ES-I3 (cell line): ENCODE results near the gene EVA1A.

Experiments
- H3K36me3 ChIP-seq: 2 replicates; pipeline ENCODE4 v1.6.1; 2013; ENCODE audit warnings: mild to moderate bottlenecking, low read length, control low read depth, moderate library complexity; ENCODE audit not compliant: insufficient read depth
- H3K4me1 ChIP-seq: 2 replicates; pipeline ENCODE4 v1.6.1; 2013; ENCODE audit warnings: mild to moderate bottlenecking, control low read depth, low read length; ENCODE audit not compliant: insufficient read depth
- H3K9ac ChIP-seq: 2 replicates; pipeline ENCODE4 v1.6.1; 2013; ENCODE audit warnings: low read depth, mild to moderate bottlenecking, low read length, moderate library complexity
- H3K9me3 ChIP-seq: 2 replicates; pipeline ENCODE4 v1.6.1; 2013; ENCODE audit warnings: mild to moderate bottlenecking, low read length, moderate library complexity; ENCODE audit not compliant: control insufficient read depth, insufficient read depth

Gene EVA1A

GRCh38 chr2:75577280-75577679 lies 16.5 kb upstream of the EVA1A start:
- H3K36me3 ChIP-seq: no peaks in the 10 kb centered on the region
- no peak overlapping the region for H3K9ac ChIP-seq
- no peaks in the 10 kb centered on the region for H3K9me3 ChIP-seq
- H3K4me1 ChIP-seq: no peaks in the 10 kb centered on the region

- Histone ChIP-seq H3K4me1 (no peaks in the 10 kb centered on the region), H3K36me3 (no peaks in the 10 kb centered on the region), H3K9ac (no peak overlapping the region), H3K9me3 (no peaks in the 10 kb centered on the region)
Observed at GRCh38 chr2:75574106-75574505, 13.4 kb upstream of the EVA1A start.

- no peaks in the 10 kb centered on the region for H3K9me3 ChIP-seq
- H3K4me1 ChIP-seq: no peaks in the 10 kb centered on the region
- H3K9ac ChIP-seq: no peak overlapping the region
- H3K36me3 ChIP-seq: no peaks in the 10 kb centered on the region
Observed at GRCh38 chr2:75573145-75573878, 12.6 kb upstream of the EVA1A start.

- H3K4me1 ChIP-seq: no peaks in the 10 kb centered on the region
- H3K9me3 ChIP-seq: no peaks in the 10 kb centered on the region
- H3K9ac ChIP-seq: no peak overlapping the region
- H3K36me3 ChIP-seq: no peaks in the 10 kb centered on the region
Observed at GRCh38 chr2:75571730-75572430, 11.1 kb upstream of the EVA1A start.

GRCh38 chr2:75570948-75571729 lies 10.4 kb upstream of the EVA1A start:
- no peaks in the 10 kb centered on the region for H3K9me3 ChIP-seq
- H3K36me3 ChIP-seq: no peaks in the 10 kb centered on the region
- H3K9ac ChIP-seq: no peak overlapping the region
- no peaks in the 10 kb centered on the region for H3K4me1 ChIP-seq

GRCh38 chr2:75570024-75570947 lies 9.5 kb upstream of the EVA1A start:
- Histone ChIP-seq H3K36me3 (no peaks in the 10 kb centered on the region), H3K9ac (no peak overlapping the region)

DNA sequence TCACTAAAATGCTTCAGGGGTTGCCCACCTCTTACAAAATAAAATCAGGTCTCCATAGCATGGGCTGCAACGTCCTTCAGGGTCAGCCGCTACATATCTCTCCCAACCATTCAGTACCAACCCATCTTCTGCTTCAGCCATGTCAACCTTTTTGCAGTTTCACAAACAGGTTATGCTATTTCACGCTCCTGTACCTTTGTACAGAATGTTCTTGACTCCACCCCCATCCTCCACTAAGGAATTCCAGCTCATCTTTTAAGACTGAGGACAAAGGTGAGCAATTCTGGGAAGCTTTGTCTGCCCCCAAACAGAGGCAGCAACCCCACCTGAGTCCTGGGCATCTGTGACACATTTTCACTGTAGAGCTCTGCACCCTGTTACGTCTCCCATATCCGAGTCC lies 8.8 kb upstream of the EVA1A start:
- Histone ChIP-seq H3K9ac (no peak overlapping the region), H3K9me3 (no peaks in the 10 kb centered on the region), H3K36me3 (no peaks in the 10 kb centered on the region), H3K4me1 (no peaks in the 10 kb centered on the region)

More at GRCh38 chr2:75570024-75570947, 9.5 kb upstream of the EVA1A start:
- Histone ChIP-seq H3K4me1 (no peaks in the 10 kb centered on the region), H3K9me3 (no peaks in the 10 kb centered on the region)

- Histone ChIP-seq H3K4me1 (no peaks in the 10 kb centered on the region), H3K9ac (no peak overlapping the region), H3K9me3 (no peaks in the 10 kb centered on the region), H3K36me3 (no peaks in the 10 kb centered on the region)
Observed at GRCh38 chr2:75568174-75568573, 7.4 kb upstream of the EVA1A start.

GRCh38 chr2:75565472-75566462 lies 5.0 kb upstream of the EVA1A start:
- Histone ChIP-seq H3K4me1 (peaks cover 5% of the 10 kb centered on the region; the same call in 1 of the 2 replicates), H3K36me3 (no peaks in the 10 kb centered on the region), H3K9ac (no peak overlapping the region), H3K9me3 (no peaks in the 10 kb centered on the region)

GRCh38 chr2:75564713-75565359 lies 4.1 kb upstream of the EVA1A start:
- peaks cover 5% of the 10 kb centered on the region; the same call in 1 of the 2 replicates for H3K4me1 ChIP-seq
- no peaks in the 10 kb centered on the region for H3K9me3 ChIP-seq
- no peak overlapping the region for H3K9ac ChIP-seq
- H3K36me3 ChIP-seq: no peaks in the 10 kb centered on the region

DNA sequence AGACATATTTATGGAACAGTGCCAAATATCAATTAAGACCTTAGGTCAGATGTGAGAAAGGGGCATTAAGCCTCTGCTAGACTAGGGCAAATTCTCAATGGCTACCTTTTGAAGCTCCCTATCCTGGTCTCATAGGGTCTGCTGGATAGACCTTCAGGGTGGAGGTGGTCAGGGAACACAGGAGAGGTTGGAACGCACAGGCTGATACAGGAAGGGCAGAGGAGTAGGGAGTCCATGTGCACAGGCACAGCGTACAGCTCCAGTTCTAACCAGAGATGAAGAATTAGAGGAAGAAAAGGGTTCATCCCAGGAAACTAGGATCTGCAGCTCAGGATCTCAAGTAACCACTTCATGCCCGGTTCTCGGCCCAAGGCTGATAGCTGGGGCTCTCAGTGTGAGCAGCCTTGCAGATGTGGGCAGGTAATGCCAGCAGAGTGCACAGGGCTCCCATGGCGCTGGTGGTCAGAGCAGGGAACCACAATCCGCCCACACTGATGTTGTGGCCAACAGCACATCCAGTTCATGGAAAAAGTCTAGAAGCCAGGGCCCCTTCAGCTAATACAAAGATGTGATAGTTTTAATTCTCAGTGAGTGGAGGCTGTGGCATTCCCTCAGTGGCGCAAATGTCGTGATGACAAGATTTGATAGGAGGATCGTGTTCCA lies 3.4 kb upstream of the EVA1A start:
- H3K9me3 ChIP-seq: no peaks in the 10 kb centered on the region
- no peaks in the 10 kb centered on the region for H3K36me3 ChIP-seq
- peaks cover 5% of the 10 kb centered on the region; the same call in 1 of the 2 replicates for H3K4me1 ChIP-seq
- H3K9ac ChIP-seq: no peak overlapping the region

- H3K36me3 ChIP-seq: no peaks in the 10 kb centered on the region
- H3K9me3 ChIP-seq: no peaks in the 10 kb centered on the region
- no peak overlapping the region for H3K9ac ChIP-seq
- peaks cover 5% of the 10 kb centered on the region; the same call in 1 of the 2 replicates for H3K4me1 ChIP-seq
Observed at GRCh38 chr2:75563591-75563990, 2.9 kb upstream of the EVA1A start.
